Right ventricle myocardium inferior (tissue), 1 donor: ENCODE results near the gene TTYH2. TPM values are rescaled to one million over a fixed set of nuclear protein-coding genes. Genes with fewer than 3 reads are reported as not detected.
"Not testable (repeated sequence)": the region's sequence is repeated elsewhere in the genome, so short reads cannot be mapped to it uniquely, and the experiment has no call there.

Experiments used
- ATAC-seq: fragments of 200-7000 bp; cut with Tn5 transposase; one replicate; pipeline ENCODE4 v1.9.1; 2020; ENCODE audit warnings: mild to moderate bottlenecking, moderate library complexity
- DNase-seq: peaks from one replicate; pipeline ENCODE4 v3.0.0; 2021; ENCODE audit errors: missing footprints
- intact Hi-C: fragments of 100-400 bp; cut with DNase I; formaldehyde crosslinking; loops from one replicate; pipeline ENCODE4 v1.11.0; 2022
- long read RNA-seq: library from polyadenylated mRNA; unstranded; transcript quantifications from one replicate; pipeline ENCODE4 v2.0.0, GENCODE V29; 2021
- total RNA-seq: library from RNA; stranded (reverse); fragmentation: NEBNext Ultra II Directional; extraction: Animal tissue kit (Norgen Biotek cat#: 25700); gene quantifications from one replicate; pipeline ENCODE4 v1.2.1, GENCODE V29; 2021
- donor health status: DM: no; HTN: yes; CAD: no; lungs with severe emphysema.

TTYH2 gene, protein sequence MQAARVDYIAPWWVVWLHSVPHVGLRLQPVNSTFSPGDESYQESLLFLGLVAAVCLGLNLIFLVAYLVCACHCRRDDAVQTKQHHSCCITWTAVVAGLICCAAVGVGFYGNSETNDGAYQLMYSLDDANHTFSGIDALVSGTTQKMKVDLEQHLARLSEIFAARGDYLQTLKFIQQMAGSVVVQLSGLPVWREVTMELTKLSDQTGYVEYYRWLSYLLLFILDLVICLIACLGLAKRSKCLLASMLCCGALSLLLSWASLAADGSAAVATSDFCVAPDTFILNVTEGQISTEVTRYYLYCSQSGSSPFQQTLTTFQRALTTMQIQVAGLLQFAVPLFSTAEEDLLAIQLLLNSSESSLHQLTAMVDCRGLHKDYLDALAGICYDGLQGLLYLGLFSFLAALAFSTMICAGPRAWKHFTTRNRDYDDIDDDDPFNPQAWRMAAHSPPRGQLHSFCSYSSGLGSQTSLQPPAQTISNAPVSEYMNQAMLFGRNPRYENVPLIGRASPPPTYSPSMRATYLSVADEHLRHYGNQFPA
- 39.2 TPM for total RNA-seq
- long read RNA-seq, transcript TTYH2-201 (14 exons, 3,490 nt), result major isoform, 20 of 41 reads
- long read RNA-seq, partial matches to known transcripts, result 10 of 41 reads
- long read RNA-seq, other reads (novel, unspliced or antisense), result 10 of 41 reads

GRCh38 chr17:74212913-74213791, at the start of gene TTYH2:
Gene TTYH2 (plus strand): TSS chr17:74213571. CDS start chr17:74213588, 17 bp downstream.
- DNase-seq, result peak; percentile 93
- peak; percentile 89 for ATAC-seq
- intact Hi-C loops, result loop anchor here (1.0 to 5.0 kb wide), 5 partner anchors 83 to 244 kb away; partner anchors contain the start of genes GPR142 and GPRC5C

DNA sequence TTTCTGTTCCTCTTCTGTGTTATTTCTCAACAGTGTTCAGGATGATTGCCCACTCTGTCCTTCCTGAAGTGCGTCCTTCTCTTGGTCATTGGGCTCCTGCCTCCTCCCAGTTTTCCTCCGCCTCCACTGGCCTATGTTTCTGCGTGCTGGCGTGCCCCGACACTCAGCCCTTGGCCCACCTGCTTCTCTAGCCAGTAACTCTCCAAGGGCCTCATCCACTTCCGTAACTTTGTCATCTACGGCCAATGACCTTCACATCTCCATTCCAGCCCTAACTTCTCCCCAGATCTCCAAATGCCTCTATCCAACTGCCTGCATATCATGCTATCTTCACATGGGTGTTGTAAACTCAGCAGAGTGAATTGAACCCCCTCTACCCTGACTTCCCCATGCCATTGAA, 49.5 kb upstream of the TTYH2 start:
- no peak for DNase-seq
- ATAC-seq, result no peak
- intact Hi-C loops, result no loop called here

DNA sequence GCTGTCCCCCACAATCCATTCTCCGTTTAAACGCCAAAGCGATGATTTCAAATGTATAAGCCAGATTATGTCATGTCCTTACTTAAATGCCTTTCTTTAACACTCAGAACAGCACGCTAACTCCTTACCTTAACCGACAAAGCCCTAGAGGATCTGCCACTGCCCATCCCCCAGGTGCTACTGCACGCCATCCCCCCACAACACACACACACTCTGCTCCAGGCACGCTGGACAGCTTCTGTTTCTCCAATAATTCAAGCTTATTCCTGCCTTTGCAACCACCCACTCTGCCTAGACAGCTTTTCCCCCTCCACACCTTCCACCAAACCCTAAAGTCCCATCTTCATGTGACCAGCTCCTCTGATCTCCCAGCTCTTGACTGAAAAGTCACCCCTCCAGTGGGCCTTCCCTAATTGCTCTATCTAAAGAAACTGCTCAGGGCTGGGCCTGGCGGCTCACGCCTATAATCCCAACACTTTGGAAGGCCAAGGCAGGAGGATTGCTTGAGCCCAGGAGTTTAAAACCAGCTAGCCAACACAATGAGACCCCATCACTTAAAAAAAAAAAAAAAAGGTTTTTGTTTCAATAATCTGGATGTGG, 48.8 kb upstream of the TTYH2 start:
- DNase-seq (no peak), ATAC-seq (no peak)
- intact Hi-C loops, result no loop called here

- no peak for ATAC-seq
Measured at GRCh38 chr17:74165797-74166365, 47.5 kb upstream of the TTYH2 start.

GRCh38 chr17:74170924-74171323, 42.4 kb upstream of the TTYH2 start:
- no peak for ATAC-seq
- intact Hi-C loops, result no loop called here
- no peak for DNase-seq

More at GRCh38 chr17:74165797-74166365, 47.5 kb upstream of the TTYH2 start:
- intact Hi-C loops, result no loop called here
- DNase-seq, result no peak

- DNase-seq, result no peak
- ATAC-seq, result no peak
- intact Hi-C loops, result no loop called here
Measured at GRCh38 chr17:74172700-74173099, 40.7 kb upstream of the TTYH2 start.

DNA sequence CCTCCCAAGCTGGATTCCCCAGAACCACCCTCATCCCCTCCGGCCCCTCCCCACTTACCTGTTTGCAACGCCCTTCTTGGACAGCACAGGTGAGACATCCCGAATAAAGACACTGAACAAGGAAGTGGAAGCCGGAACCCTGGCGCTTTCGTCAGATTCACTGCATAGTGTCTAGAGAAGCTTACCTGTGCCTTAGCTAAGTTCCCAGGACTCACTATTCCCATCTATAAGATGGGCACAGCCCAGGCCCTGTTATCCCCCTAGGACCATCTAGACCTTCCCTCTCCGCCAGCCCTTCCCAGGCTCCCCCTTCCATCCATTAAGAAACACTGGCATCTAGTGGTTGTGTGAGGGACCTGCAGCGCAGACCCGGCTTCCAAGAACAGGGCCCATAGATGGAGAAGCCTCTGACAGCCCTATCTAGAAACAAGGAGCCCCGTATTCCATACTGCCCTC, 36.8 kb upstream of the TTYH2 start:
- peak; percentile 78 for DNase-seq
- ATAC-seq, result peak; percentile 77
- intact Hi-C loops, result loop anchor here (2.0 to 5.0 kb wide), 2 partner anchors 519 to 748 kb away; no protein-coding TSS in a partner anchor

GRCh38 chr17:74177018-74177450, 36.3 kb upstream of the TTYH2 start:
- intact Hi-C loops, result loop anchor here (2.0 to 5.0 kb wide), 2 partner anchors 520 to 748 kb away; no protein-coding TSS in a partner anchor
- ATAC-seq (peak; percentile 21), DNase-seq (no peak)

DNA sequence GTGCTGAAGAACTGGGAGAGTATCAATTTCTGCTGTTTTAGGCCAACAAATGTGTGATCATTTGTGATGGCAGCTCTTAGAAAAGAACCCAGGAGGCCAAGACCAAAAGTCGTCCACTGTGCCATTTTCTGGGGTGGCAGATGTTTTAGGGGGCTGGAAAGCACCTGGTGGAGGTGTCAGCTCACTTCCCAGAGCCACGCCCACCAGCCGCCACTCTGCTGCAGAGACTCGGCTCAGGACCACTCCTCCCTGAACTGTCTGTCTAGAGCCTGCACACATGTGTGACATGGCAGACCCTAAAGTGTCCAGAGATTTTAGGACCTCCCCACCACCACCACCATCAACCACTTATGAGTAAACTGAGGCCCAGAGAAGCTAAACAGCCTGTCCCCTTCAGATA, 33.8 kb upstream of the TTYH2 start:
- ATAC-seq (no peak), DNase-seq (no peak)
- intact Hi-C loops, result loop anchor here (5.0 kb wide), 1 partner anchor 522 kb away; no protein-coding TSS in a partner anchor

DNA sequence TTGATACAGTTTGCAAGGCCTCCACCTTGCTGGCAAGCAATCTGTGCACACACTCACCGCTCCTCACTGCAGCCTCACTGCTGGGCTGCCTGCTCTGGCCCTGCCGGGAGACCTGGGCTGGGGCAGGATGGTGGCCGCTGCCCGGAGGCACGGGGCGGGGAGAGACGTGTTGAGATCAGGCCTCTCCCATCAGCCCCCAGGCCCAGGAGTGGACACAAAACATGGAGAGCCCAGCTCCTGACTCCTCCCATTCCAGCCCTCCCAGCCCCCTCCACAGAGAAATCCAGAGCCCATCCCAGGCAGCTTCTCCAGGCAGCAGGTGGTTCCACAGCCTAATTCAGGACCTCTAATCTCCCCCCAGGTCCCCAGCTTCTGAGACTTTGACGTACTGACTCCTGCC, 33.0 kb upstream of the TTYH2 start:
- intact Hi-C loops, result no loop called here
- DNase-seq, result no peak
- no peak for ATAC-seq

DNA sequence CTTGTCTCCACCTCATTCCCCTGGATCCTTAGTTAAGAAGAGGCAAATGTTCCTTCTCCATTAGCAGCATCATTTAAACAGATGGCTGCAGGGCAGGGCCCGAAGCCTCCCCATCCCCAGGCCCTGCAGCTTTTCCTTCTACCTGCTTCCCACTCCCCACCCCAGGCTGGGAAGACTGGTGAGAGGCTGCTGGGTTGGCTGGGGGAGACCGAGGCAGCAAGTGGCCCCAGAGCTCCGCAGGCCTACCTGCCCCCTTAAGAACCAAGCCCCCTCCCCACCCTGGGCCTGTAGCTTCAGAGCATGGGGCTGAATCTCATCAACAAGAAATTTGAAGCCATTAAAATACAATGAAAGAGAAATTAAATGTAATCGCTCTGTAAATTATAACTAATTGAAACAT, 32.0 kb upstream of the TTYH2 start:
- intact Hi-C loops, result no loop called here
- no peak for DNase-seq
- ATAC-seq, result no peak

DNA sequence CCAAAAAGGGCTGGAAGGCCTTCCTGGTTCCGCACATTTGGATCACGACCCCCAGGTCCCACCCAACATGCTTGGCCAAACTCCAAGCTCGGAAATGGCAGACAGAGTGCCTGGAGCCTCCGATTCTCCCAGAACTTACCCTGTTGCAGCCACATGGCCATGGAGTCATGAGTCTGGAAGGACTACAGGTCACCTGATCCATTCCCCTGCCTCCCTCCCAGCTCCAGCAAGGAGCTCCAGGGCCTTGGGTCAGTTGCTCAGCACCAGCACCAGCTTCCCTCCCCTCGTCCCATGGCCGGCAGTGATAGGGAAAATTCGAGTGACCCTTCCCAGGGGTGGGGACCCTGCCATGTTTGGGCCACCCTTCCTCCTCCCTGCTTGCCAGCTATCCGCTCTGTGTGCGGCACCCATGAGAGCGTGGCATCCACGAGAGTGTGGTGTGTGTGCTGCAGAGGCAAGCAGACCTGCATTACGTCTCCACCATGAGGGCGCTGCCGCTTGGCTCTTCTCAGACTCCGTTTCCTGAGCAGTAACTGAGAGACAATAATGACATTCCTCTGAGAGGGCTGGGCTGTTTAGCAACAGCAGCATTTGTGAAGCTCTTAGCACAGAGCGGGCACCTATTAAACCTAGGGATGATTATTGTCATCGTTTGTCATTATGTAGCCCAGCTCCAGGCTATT, 31.2 kb upstream of the TTYH2 start:
- no peak for DNase-seq
- intact Hi-C loops, result no loop called here
- ATAC-seq, result no peak

- DNase-seq (no peak), ATAC-seq (no peak)
- intact Hi-C loops, result no loop called here
Measured at GRCh38 chr17:74183411-74183810, 30.0 kb upstream of the TTYH2 start.

DNA sequence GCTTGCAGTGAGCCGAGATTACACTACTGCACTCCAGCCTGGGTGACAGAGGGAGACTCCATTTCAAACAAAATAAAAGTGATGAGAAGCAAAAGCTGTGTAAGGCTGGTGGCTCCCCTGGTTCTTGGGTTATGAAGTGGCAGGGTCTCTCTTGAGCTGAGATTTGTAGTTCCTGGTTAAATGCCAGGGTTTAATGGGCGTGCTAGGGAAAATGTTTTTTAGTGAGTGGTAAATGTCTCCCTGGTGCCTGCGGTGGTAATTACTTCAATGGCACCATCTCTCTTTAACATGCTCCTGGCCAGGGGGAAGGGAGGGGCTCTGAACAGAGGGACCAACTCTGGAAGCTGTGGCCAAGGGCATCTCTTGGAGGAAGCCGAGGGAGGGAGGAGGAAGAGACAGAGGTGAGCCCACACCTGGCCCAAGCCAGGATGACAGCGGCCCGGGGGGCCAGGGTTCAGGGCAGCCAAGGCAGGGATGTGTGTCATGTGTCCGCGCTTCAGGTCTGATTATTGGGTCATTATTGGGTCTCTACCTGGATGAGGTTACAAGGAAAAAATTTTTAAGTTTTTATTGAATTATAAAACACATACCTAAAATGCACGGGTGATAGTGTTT, 27.7 kb upstream of the TTYH2 start:
- DNase-seq, result no peak
- intact Hi-C loops, result no loop called here
- ATAC-seq, result no peak

- ATAC-seq, result no peak
- intact Hi-C loops, result no loop called here
- no peak for DNase-seq
Measured at GRCh38 chr17:74186498-74186897, 26.9 kb upstream of the TTYH2 start.

- intact Hi-C loops, result no loop called here
- DNase-seq (no peak), ATAC-seq (no peak)
Measured at GRCh38 chr17:74187761-74188160, 25.6 kb upstream of the TTYH2 start.

DNA sequence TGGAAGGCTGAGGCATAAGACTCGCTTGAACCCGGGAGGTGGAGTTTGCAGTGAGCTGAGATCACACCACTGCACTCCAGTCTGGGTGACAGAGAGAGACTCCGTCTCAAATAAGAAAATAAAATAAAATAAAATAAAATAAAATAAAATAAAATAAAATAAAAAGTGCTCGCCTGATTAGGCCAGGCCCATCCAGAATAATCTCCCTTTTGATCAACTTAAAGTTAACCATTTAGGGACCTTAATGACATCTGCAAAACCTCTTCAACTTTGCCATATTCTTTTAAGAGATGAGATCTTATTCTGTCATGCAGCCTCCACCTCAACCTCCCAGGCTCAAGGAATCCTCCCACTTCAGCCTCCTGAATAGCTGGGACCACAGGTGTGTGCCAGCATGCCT, 24.7 kb upstream of the TTYH2 start:
- intact Hi-C loops, DNase-seq, ATAC-seq: not testable (repeated sequence)
